ENCODE results near the gene CACNB3. TPM values are rescaled to one million over a fixed set of nuclear protein-coding genes. Genes with fewer than 3 reads are reported as not detected.

CACNB3 gene
- total and polyA plus RNA-seq, 9 of the 15 experiments (the other 6 are each of a cell fraction or from before 2014, with no cell fraction given), result 0.24 to 2.0 (median 1.5) TPM

DNA sequence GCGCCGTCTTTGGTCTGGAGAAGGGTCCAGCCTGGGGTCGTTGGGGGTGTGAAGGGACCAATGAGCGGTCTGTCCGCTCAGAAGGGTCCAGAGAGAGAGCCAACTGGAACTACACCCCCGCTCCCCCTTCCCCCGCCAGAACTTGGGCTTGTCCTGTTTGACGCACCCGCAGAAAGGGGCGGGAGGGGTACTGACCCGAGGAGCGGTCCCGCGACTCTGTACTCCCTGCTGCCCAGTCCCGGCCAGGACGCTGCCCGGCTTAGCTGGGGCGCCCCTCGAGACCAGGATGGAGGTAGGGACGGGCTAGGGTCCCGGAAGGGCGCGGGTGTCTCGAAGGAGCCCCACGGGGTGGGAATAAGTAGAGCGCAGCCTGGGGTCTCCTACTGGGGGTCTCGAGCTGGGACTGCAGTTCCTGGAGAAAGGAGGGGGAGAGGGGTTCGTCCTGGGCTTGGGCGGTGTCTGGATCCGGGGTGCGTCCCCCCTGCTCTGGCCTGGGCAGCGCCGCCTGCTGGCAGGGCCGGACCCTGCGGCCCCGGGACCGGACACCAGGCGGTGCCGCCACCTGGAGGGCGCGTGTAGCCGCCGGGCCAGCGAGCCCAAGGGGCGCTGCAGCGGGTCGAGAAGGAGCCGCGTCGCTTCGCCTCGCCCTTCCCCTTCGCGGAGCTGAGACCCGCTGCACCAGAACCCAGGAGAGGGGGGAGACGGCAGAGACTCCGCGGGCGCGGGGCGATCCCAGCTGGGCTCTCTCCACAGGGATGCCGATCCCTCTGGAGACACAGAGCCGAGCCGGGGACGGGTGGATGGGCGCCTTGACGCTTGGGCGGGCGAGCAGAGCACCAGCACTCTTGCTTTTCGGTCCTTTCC, 3.8 kb upstream of the CACNB3 start (continued):
- peak; percentile 30 for TF ChIP-seq E2F8 (IDR thresholded peaks at IDR 0.05; ENCODE audit: low read depth, partially characterized antibody)
- no peak for TF ChIP-seq ZNF408 (CRISPR knock-in tag; IDR thresholded peaks at IDR 0.05; ENCODE audit: low read depth)
- TF ChIP-seq CBFA2T2 (conservative IDR thresholded peaks at IDR 0.05), result no peak
- TF ChIP-seq ZNF277 (CRISPR knock-in tag; IDR thresholded peaks at IDR 0.05; ENCODE audit: borderline replicate concordance), result no peak
- 0 out of 2 replicates have a peak, but pooled peaks have one; percentile 54 for TF ChIP-seq SUPT5H (IDR thresholded peaks at IDR 0.05)
- peak; percentile 44; the same call in 1 of the 2 replicates for TF ChIP-seq ZBTB17 (CRISPR knock-in tag; IDR thresholded peaks at IDR 0.05)
- no peak for TF ChIP-seq CREBBP (IDR thresholded peaks at IDR 0.05; ENCODE audit: low read depth, low read length)
- TF ChIP-seq SNRNP70 (optimal IDR thresholded peaks at IDR 0.05; ENCODE audit: low read depth, low read length), result no peak
- peak; percentile 92 for TF ChIP-seq VEZF1 (CRISPR knock-in tag; IDR thresholded peaks at IDR 0.05)
- TF ChIP-seq RNF219 (CRISPR knock-in tag; IDR thresholded peaks at IDR 0.05), result no peak
- peak; percentile 96 for TF ChIP-seq CTBP1 (IDR thresholded peaks at IDR 0.05; ENCODE audit: borderline replicate concordance)
- no peak for TF ChIP-seq MCM7 (IDR thresholded peaks at IDR 0.05)
- TF ChIP-seq, protein P1, sequence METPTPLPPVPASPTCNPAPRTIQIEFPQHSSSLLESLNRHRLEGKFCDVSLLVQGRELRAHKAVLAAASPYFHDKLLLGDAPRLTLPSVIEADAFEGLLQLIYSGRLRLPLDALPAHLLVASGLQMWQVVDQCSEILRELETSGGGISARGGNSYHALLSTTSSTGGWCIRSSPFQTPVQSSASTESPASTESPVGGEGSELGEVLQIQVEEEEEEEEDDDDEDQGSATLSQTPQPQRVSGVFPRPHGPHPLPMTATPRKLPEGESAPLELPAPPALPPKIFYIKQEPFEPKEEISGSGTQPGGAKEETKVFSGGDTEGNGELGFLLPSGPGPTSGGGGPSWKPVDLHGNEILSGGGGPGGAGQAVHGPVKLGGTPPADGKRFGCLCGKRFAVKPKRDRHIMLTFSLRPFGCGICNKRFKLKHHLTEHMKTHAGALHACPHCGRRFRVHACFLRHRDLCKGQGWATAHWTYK (CRISPR knock-in tag; IDR thresholded peaks at IDR 0.05), result no peak
- TF ChIP-seq TFAP4 (CRISPR knock-in tag; IDR thresholded peaks at IDR 0.05; ENCODE audit: borderline replicate concordance), result peak; percentile 84
- no peak; a peak in 2 of 4 replicates for TF ChIP-seq NRF1 (conservative IDR thresholded peaks at IDR 0.05 in 1 of 2, IDR thresholded peaks at IDR 0.05 in 1 of 2)
- peak; percentile 90 for TF ChIP-seq MYC (IDR thresholded peaks at IDR 0.05; ENCODE audit: low read depth, low read length)
- no peak for TF ChIP-seq MYC (CRISPR knock-in tag; IDR thresholded peaks at IDR 0.05; ENCODE audit: borderline replicate concordance, low read depth)
